ENCODE measurements around the gene FRMD4A. TPM values are rescaled to one million over a fixed set of nuclear protein-coding genes. Genes with fewer than 3 reads are reported as not detected.

FRMD4A gene
- total and polyA plus RNA-seq, 2 of the 4 experiments (the other 2 are of a cell fraction) = 30.3 to 68.8 TPM

DNA sequence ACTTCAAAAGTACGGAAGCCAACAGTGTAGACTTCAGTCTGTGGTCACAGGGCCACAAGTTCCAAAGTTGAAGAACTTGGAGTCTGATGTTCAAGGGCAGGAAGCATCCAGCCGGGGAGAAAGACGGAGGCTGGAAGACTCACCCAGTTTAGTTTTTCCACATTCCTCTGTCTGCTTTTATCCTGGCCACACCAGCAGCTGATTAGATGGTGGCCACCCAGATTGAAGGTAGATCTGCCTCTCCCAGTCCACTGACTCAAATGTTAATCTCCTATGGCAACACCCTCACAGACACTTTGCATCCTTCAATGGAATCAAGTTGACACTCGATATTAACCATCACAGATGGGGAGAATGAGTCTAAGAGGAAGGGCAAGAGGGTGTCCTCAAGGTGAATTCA lies 19.3 kb upstream of the FRMD4A start:
- POLR2A ChIA-PET (ENCODE audit: unreplicated experiment) = no interaction called here
- Histone ChIP-seq H3K27me3 (ENCODE audit: control insufficient read depth, insufficient read depth, low read length) (peaks cover 41% of the 10 kb centered on the region), H2BK5ac (ENCODE audit: low read depth, low read length, poor library complexity, severe bottlenecking) (no peak overlapping the region), H3K36me3 (ENCODE audit: control insufficient read depth, insufficient read depth, low read length) (no peaks in the 10 kb centered on the region), H2BK15ac (ENCODE audit: low read depth, low read length) (no peak overlapping the region), H2BK120ac (ENCODE audit: low read depth, low read length) (no peak overlapping the region), H3K4me3 (ENCODE audit: insufficient read depth, low read depth, low read length) (no peak overlapping the region), H3K79me1 (ENCODE audit: low read depth in 1 of 2, low read length in 2 of 2) (no peaks in the 10 kb centered on the region), H3K27ac (ENCODE audit: insufficient read depth, low read length) (no peak overlapping the region), H3K14ac (replicated peaks; ENCODE audit: low read depth, low read length) (no peak overlapping the region), H3K9me1 (ENCODE audit: insufficient read depth, low read length) (no peaks in the 10 kb centered on the region), H3K9me3 (ENCODE audit: control insufficient read depth, insufficient read depth, low read length) (0 out of 2 replicates have a peak, but pooled peaks cover 2% of the 10 kb centered on the region), H3K18ac (ENCODE audit: low read depth, low read length) (no peak overlapping the region), H2AFZ (replicated peaks; ENCODE audit: low read length, poor library complexity) (no peak overlapping the region), H3K9ac (ENCODE audit: low read depth, low read length) (no peak overlapping the region), H2BK20ac (ENCODE audit: low read depth, low read length) (no peak overlapping the region), H4K5ac (ENCODE audit: low read depth, low read length) (no peak overlapping the region), H3K4me1 (ENCODE audit: control insufficient read depth, insufficient read depth, low read length) (no peaks in the 10 kb centered on the region), H4K91ac (ENCODE audit: insufficient read depth, low read depth, low read length) (no peak overlapping the region), H2AK9ac (replicated peaks; ENCODE audit: low read depth, low read length, poor library complexity) (no peak overlapping the region), H3K4ac (ENCODE audit: low read depth, low read length) (no peak overlapping the region), H3K23ac (ENCODE audit: low read depth, low read length) (no peak overlapping the region), H2AK5ac (ENCODE audit: low read depth, low read length) (no peak overlapping the region), H4K8ac (ENCODE audit: low read depth in 2 of 2, low read length in 2 of 2) (no peak overlapping the region), H4K20me1 (ENCODE audit: insufficient read depth, low read length) (no peaks in the 10 kb centered on the region), H3K56ac (ENCODE audit: extremely low read depth, insufficient read depth, low read length) (no peak overlapping the region), H3K4me2 (ENCODE audit: low read depth, low read length) (no peak overlapping the region)
- no peak for DNase-seq
- no TSS peak for BruUV-seq (replicated peaks)
- in situ Hi-C loops (cut with MboI; ENCODE audit: low sequenced_read_pairs) = no loop called here
- TF ChIP-seq BHLHE40 (IDR thresholded peaks at IDR 0.05; ENCODE audit: low read depth, low read length) (no peak), NFE2L2 (IDR thresholded peaks at IDR 0.05; ENCODE audit: low read depth, low read length) (no peak), POLR2A (IDR thresholded peaks at IDR 0.05; ENCODE audit: low read depth, low read length) (no peak), RAD21 (IDR thresholded peaks at IDR 0.05; ENCODE audit: low read length) (no peak), CEBPB (IDR thresholded peaks at IDR 0.05; ENCODE audit: low read depth, low read length) (no peak), SMC3 (IDR thresholded peaks at IDR 0.05; ENCODE audit: low read depth, low read length) (no peak), FOS (IDR thresholded peaks at IDR 0.05; ENCODE audit: low read depth, low read length) (no peak), MXI1 (IDR thresholded peaks at IDR 0.05; ENCODE audit: borderline replicate concordance, low read depth, low read length) (no peak), RFX5 (IDR thresholded peaks at IDR 0.05; ENCODE audit: low read depth, low read length) (no peak), RCOR1 (IDR thresholded peaks at IDR 0.05; ENCODE audit: insufficient replicate concordance, low read length) (no peak), MAFK (IDR thresholded peaks at IDR 0.05; ENCODE audit: low read depth, low read length) (no peak), MAZ (IDR thresholded peaks at IDR 0.05; ENCODE audit: borderline replicate concordance, low read depth, low read length) (no peak), CHD1 (IDR thresholded peaks at IDR 0.05; ENCODE audit: low read depth, low read length) (no peak)
- TF ChIP-seq, protein P1, sequence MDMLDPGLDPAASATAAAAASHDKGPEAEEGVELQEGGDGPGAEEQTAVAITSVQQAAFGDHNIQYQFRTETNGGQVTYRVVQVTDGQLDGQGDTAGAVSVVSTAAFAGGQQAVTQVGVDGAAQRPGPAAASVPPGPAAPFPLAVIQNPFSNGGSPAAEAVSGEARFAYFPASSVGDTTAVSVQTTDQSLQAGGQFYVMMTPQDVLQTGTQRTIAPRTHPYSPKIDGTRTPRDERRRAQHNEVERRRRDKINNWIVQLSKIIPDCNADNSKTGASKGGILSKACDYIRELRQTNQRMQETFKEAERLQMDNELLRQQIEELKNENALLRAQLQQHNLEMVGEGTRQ (IDR thresholded peaks at IDR 0.05; ENCODE audit: low read depth, low read length) = no peak
- TF ChIP-seq, protein P2, sequence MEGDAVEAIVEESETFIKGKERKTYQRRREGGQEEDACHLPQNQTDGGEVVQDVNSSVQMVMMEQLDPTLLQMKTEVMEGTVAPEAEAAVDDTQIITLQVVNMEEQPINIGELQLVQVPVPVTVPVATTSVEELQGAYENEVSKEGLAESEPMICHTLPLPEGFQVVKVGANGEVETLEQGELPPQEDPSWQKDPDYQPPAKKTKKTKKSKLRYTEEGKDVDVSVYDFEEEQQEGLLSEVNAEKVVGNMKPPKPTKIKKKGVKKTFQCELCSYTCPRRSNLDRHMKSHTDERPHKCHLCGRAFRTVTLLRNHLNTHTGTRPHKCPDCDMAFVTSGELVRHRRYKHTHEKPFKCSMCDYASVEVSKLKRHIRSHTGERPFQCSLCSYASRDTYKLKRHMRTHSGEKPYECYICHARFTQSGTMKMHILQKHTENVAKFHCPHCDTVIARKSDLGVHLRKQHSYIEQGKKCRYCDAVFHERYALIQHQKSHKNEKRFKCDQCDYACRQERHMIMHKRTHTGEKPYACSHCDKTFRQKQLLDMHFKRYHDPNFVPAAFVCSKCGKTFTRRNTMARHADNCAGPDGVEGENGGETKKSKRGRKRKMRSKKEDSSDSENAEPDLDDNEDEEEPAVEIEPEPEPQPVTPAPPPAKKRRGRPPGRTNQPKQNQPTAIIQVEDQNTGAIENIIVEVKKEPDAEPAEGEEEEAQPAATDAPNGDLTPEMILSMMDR (conservative IDR thresholded peaks at IDR 0.05; ENCODE audit: low read depth, low read length) = no peak
- TF ChIP-seq, protein P3, sequence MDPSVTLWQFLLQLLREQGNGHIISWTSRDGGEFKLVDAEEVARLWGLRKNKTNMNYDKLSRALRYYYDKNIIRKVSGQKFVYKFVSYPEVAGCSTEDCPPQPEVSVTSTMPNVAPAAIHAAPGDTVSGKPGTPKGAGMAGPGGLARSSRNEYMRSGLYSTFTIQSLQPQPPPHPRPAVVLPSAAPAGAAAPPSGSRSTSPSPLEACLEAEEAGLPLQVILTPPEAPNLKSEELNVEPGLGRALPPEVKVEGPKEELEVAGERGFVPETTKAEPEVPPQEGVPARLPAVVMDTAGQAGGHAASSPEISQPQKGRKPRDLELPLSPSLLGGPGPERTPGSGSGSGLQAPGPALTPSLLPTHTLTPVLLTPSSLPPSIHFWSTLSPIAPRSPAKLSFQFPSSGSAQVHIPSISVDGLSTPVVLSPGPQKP (IDR thresholded peaks at IDR 0.05; ENCODE audit: borderline replicate concordance, low read depth, low read length) = no peak
- dilution Hi-C loops (cut with HindIII; ENCODE audit: low sequenced_read_pairs, unreplicated experiment) = no loop called here
- WGBS, 2 experiments (ENCODE audit: extremely low coverage in 2 of 2, insufficient read length in 1 of 2) = 57% methylated on average over 1 of the region's 4 CpGs; no CpG with 5 or more reads in 1 of the 2 experiments
- no peak for ATAC-seq (ENCODE audit: low read depth)
- CTCF ChIA-PET = no interaction called here
- intact Hi-C loops (cut with micrococcal nuclease) = no loop called here

Measured in IMR-90 (cell line).